Measurements from ENCODE around the gene FLNB. TPM values are rescaled to one million over a fixed set of nuclear protein-coding genes. Genes with fewer than 3 reads are reported as not detected.

Gene FLNB
- total RNA-seq, 1 experiment from 2014 or later: 127 TPM

DNA sequence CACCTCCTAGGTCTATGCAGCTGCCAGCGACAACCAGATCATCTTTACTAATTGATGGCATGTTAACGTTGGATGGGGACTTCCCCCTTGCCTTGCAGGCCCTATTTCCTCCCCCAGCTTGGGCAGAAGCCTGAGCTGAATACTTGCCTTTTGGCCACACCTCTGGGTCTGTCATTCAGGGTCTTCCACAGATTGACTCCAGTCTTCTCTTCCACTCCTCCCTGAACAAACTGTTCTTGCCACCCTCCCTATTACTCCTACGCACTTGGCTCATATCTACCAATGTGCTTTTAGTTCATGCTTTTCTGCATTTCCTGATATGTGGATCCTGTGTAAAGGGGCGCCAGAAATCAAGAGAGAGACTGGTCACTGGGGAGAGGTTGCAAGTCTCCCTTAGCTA is 129.1 kb downstream of the FLNB start:
- Mint-ChIP-seq H3K9me3 (no peaks in the 10 kb centered on the region), H3K36me3 (peaks cover 76% of the 10 kb centered on the region), H3K4me1 (no peaks in the 10 kb centered on the region; the same call in 1 of the 2 replicates), H3K27ac (no peak overlapping the region), H3K4me3 (no peak overlapping the region), H3K27me3 (ENCODE audit: low read depth) (no peaks in the 10 kb centered on the region)
- ChIA-PET POLR2A (no interaction called here), CTCF (no interaction called here)
- no peak for TF ChIP-seq TEAD1 (CRISPR knock-in tag; IDR thresholded peaks at IDR 0.05)
- no peak for TF ChIP-seq ZNF317 (CRISPR knock-in tag; IDR thresholded peaks at IDR 0.05; ENCODE audit: borderline replicate concordance, low read depth)
- no peak for TF ChIP-seq GRHL2 (CRISPR knock-in tag; IDR thresholded peaks at IDR 0.05; ENCODE audit: insufficient replicate concordance, severe bottlenecking)
- TF ChIP-seq GTF2I (CRISPR knock-in tag; conservative IDR thresholded peaks at IDR 0.05): no peak
- no peak for TF ChIP-seq GABPB1 (CRISPR knock-in tag; IDR thresholded peaks at IDR 0.05)
- TF ChIP-seq, protein P1, sequence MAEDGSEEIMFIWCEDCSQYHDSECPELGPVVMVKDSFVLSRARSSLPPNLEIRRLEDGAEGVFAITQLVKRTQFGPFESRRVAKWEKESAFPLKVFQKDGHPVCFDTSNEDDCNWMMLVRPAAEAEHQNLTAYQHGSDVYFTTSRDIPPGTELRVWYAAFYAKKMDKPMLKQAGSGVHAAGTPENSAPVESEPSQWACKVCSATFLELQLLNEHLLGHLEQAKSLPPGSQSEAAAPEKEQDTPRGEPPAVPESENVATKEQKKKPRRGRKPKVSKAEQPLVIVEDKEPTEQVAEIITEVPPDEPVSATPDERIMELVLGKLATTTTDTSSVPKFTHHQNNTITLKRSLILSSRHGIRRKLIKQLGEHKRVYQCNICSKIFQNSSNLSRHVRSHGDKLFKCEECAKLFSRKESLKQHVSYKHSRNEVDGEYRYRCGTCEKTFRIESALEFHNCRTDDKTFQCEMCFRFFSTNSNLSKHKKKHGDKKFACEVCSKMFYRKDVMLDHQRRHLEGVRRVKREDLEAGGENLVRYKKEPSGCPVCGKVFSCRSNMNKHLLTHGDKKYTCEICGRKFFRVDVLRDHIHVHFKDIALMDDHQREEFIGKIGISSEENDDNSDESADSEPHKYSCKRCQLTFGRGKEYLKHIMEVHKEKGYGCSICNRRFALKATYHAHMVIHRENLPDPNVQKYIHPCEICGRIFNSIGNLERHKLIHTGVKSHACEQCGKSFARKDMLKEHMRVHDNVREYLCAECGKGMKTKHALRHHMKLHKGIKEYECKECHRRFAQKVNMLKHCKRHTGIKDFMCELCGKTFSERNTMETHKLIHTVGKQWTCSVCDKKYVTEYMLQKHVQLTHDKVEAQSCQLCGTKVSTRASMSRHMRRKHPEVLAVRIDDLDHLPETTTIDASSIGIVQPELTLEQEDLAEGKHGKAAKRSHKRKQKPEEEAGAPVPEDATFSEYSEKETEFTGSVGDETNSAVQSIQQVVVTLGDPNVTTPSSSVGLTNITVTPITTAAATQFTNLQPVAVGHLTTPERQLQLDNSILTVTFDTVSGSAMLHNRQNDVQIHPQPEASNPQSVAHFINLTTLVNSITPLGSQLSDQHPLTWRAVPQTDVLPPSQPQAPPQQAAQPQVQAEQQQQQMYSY (CRISPR knock-in tag; IDR thresholded peaks at IDR 0.05): no peak
- TF ChIP-seq, protein P2, sequence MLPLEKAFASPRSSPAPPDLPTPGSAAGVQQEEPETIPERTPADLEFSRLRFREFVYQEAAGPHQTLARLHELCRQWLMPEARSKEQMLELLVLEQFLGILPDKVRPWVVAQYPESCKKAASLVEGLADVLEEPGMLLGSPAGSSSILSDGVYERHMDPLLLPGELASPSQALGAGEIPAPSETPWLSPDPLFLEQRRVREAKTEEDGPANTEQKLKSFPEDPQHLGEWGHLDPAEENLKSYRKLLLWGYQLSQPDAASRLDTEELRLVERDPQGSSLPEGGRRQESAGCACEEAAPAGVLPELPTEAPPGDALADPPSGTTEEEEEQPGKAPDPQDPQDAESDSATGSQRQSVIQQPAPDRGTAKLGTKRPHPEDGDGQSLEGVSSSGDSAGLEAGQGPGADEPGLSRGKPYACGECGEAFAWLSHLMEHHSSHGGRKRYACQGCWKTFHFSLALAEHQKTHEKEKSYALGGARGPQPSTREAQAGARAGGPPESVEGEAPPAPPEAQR (CRISPR knock-in tag; IDR thresholded peaks at IDR 0.05): no peak
- ATAC-seq (no peak), DNase-seq (ENCODE audit: low spot score) (no peak)

DNA sequence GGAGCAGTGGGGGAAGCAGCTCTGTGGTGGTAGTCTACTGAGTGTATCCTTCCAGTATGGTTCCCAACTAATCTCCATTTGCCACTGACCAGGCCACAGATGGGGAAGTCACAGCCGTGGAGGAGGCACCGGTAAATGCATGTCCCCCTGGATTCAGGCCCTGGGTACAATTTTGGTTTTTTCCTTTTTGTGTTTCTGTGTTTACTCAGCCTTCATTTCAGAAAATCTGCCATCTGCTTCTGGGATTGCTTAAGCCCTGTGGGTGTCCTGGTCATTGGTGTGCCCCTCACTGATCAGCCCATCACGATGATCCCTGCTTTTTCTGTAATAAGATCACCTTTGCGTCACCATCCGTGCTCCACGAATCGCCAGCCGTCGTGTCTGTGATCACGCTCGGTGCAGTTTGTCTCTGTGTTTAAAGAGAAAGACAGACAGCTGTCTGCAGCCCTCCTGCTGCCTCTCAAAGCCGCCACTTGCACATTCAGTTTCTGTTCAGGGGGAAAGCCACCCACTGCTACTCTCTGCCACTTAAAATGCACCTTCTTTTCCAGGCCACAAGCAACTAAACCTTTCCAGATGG is 133.6 kb downstream of the FLNB start:
- Mint-ChIP-seq H3K4me3 (no peak overlapping the region), H3K9me3 (no peaks in the 10 kb centered on the region), H3K4me1 (no peaks in the 10 kb centered on the region), H3K27me3 (ENCODE audit: low read depth) (no peaks in the 10 kb centered on the region), H3K27ac (peak overlapping the region; percentile 64; the same call in 1 of the 2 replicates), H3K36me3 (peaks cover 79% of the 10 kb centered on the region)
- DNase-seq (ENCODE audit: low spot score) (no peak), ATAC-seq (no peak)
- CTCF ChIA-PET: no interaction called here
- TF ChIP-seq MYBL2 (CRISPR knock-in tag; IDR thresholded peaks at IDR 0.05): no peak
- TF ChIP-seq CREB1 (CRISPR knock-in tag; IDR thresholded peaks at IDR 0.05): no peak
- TF ChIP-seq, protein P3, sequence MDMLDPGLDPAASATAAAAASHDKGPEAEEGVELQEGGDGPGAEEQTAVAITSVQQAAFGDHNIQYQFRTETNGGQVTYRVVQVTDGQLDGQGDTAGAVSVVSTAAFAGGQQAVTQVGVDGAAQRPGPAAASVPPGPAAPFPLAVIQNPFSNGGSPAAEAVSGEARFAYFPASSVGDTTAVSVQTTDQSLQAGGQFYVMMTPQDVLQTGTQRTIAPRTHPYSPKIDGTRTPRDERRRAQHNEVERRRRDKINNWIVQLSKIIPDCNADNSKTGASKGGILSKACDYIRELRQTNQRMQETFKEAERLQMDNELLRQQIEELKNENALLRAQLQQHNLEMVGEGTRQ (CRISPR knock-in tag; IDR thresholded peaks at IDR 0.05): no peak
- TF ChIP-seq ETV6 (CRISPR knock-in tag; IDR thresholded peaks at IDR 0.05): no peak
- TF ChIP-seq, protein P4, sequence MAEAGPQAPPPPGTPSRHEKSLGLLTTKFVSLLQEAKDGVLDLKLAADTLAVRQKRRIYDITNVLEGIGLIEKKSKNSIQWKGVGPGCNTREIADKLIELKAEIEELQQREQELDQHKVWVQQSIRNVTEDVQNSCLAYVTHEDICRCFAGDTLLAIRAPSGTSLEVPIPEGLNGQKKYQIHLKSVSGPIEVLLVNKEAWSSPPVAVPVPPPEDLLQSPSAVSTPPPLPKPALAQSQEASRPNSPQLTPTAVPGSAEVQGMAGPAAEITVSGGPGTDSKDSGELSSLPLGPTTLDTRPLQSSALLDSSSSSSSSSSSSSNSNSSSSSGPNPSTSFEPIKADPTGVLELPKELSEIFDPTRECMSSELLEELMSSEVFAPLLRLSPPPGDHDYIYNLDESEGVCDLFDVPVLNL (CRISPR knock-in tag; IDR thresholded peaks at IDR 0.05; ENCODE audit: borderline replicate concordance, low read depth): no peak
- POLR2A ChIA-PET: no interaction called here

DNA sequence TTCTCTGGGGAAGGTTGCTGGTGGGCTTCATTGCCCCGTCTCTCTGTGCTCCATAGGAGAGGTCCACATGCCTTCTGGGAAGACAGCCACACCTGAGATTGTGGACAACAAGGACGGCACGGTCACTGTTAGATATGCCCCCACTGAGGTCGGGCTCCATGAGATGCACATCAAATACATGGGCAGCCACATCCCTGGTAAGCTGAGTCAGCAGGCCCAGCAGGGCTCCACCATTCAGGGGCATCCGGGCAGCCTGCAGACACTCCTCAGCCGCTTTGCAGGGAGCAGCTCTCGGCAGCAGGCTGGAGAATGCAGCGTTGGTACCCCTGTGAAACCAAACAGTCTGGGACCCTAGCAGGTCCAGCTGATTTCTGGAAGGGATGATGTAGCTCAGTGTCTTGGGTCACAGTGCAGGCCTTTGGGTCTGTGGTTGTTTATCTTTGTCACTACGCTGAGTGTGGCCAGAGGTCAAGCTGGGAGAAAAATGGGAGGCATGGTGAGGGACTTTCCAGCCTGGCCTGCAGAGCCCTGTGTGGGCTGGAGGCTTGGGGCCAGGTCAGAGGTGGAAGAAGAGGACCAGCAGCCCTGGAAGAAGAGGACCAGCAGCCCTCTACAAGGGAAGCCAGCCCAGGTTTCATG is 135.3 kb downstream of the FLNB start:
- H3K9me3 Mint-ChIP-seq: no peaks in the 10 kb centered on the region
- no peak for DNase-seq (ENCODE audit: low spot score)
- ChIA-PET CTCF (no interaction called here), POLR2A (no interaction called here)
- no peak overlapping the region for H3K4me3 Mint-ChIP-seq
- H3K27me3 Mint-ChIP-seq (ENCODE audit: low read depth): no peaks in the 10 kb centered on the region
- H3K36me3 Mint-ChIP-seq: peaks cover 75% of the 10 kb centered on the region
- ATAC-seq: no peak
- H3K27ac Mint-ChIP-seq: no peak overlapping the region; the same call in 1 of the 2 replicates
- H3K4me1 Mint-ChIP-seq: no peaks in the 10 kb centered on the region
- TF ChIP-seq ZNF263 (CRISPR knock-in tag; IDR thresholded peaks at IDR 0.05; ENCODE audit: low read depth) (no peak), FOXK1 (CRISPR knock-in tag; IDR thresholded peaks at IDR 0.05) (no peak), ESRRA (CRISPR knock-in tag; IDR thresholded peaks at IDR 0.05; ENCODE audit: borderline replicate concordance) (no peak), FOXJ3 (CRISPR knock-in tag; IDR thresholded peaks at IDR 0.05; ENCODE audit: borderline replicate concordance) (no peak), ZBTB21 (CRISPR knock-in tag; IDR thresholded peaks at IDR 0.05; ENCODE audit: borderline replicate concordance) (no peak), TCF7 (CRISPR knock-in tag; IDR thresholded peaks at IDR 0.05; ENCODE audit: low read depth) (no peak), SMAD3 (CRISPR knock-in tag; IDR thresholded peaks at IDR 0.05; ENCODE audit: borderline replicate concordance) (no peak), ZNF396 (CRISPR knock-in tag; IDR thresholded peaks at IDR 0.05; ENCODE audit: borderline replicate concordance) (no peak), RELA (CRISPR knock-in tag; IDR thresholded peaks at IDR 0.05; ENCODE audit: borderline replicate concordance) (no peak), MXD4 (CRISPR knock-in tag; IDR thresholded peaks at IDR 0.05; ENCODE audit: borderline replicate concordance) (no peak)
- TF ChIP-seq, protein P5, sequence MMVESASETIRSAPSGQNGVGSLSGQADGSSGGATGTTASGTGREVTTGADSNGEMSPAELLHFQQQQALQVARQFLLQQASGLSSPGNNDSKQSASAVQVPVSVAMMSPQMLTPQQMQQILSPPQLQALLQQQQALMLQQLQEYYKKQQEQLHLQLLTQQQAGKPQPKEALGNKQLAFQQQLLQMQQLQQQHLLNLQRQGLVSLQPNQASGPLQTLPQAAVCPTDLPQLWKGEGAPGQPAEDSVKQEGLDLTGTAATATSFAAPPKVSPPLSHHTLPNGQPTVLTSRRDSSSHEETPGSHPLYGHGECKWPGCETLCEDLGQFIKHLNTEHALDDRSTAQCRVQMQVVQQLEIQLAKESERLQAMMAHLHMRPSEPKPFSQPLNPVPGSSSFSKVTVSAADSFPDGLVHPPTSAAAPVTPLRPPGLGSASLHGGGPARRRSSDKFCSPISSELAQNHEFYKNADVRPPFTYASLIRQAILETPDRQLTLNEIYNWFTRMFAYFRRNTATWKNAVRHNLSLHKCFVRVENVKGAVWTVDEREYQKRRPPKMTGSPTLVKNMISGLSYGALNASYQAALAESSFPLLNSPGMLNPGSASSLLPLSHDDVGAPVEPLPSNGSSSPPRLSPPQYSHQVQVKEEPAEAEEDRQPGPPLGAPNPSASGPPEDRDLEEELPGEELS (CRISPR knock-in tag; IDR thresholded peaks at IDR 0.05): no peak
